GM12892 (cell line): Measurements from ENCODE around the gene EPHA4.

Experiments used
- DNase-seq: peaks from one replicate; pipeline ENCODE4 v3.0.0; 2011; ENCODE audit not compliant: insufficient read length
- FAIRE-seq: peaks from 2 replicates; lab custom pipeline; 2011; peaks lifted over from hg19 to GRCh38; lab: Jason Lieb, UNC
- POLR2A ChIP-seq: IDR thresholded peaks from 2 replicates; pipeline ENCODE4 v1.6.1; 2011; ENCODE audit warnings: low read depth, low read length, control low read depth
- POLR2AphosphoS5 ChIP-seq: IDR thresholded peaks from 2 replicates; pipeline ENCODE4 v1.6.1; 2011; ENCODE audit warnings: low read depth, low read length, control low read depth
- TAF1 ChIP-seq: IDR thresholded peaks from 2 replicates; pipeline ENCODE4 v1.6.1; 2011; ENCODE audit warnings: low read depth, mild to moderate bottlenecking, control low read depth, low read length, borderline replicate concordance

Gene EPHA4

GRCh38 chr2:221492636-221493035, 79.5 kb downstream of the EPHA4 start:
- FAIRE-seq, result no peak
- no peak for DNase-seq
- TF ChIP-seq POLR2A (no peak), TAF1 (no peak), POLR2AphosphoS5 (no peak)

- FAIRE-seq (no peak), DNase-seq (no peak)
- TF ChIP-seq POLR2A, result no peak
Observed at GRCh38 chr2:221490506-221491060, 81.5 kb downstream of the EPHA4 start.

GRCh38 chr2:221488136-221488807, 83.8 kb downstream of the EPHA4 start:
- FAIRE-seq (no peak), DNase-seq (no peak)
- TF ChIP-seq TAF1 (no peak), POLR2AphosphoS5 (no peak), POLR2A (no peak)

- DNase-seq (no peak), FAIRE-seq (no peak)
- TF ChIP-seq TAF1, result no peak
- TF ChIP-seq POLR2AphosphoS5, result no peak
- TF ChIP-seq POLR2A, result no peak
Observed at GRCh38 chr2:221486106-221486505, 86.0 kb downstream of the EPHA4 start.

- DNase-seq, result no peak
- no peak for FAIRE-seq
- TF ChIP-seq TAF1 (no peak), POLR2AphosphoS5 (no peak), POLR2A (no peak)
Observed at GRCh38 chr2:221485503-221485870, 86.6 kb downstream of the EPHA4 start.

GRCh38 chr2:221484761-221485502, 87.2 kb downstream of the EPHA4 start:
- FAIRE-seq (no peak), DNase-seq (no peak)
- TF ChIP-seq POLR2A (no peak), TAF1 (no peak), POLR2AphosphoS5 (no peak)

GRCh38 chr2:221482666-221483455, 89.2 kb downstream of the EPHA4 start:
- DNase-seq (no peak), FAIRE-seq (no peak)
- no peak for TF ChIP-seq POLR2A
- no peak for TF ChIP-seq TAF1
- no peak for TF ChIP-seq POLR2AphosphoS5

- TF ChIP-seq POLR2A (no peak), TAF1 (no peak), POLR2AphosphoS5 (no peak)
- FAIRE-seq (no peak), DNase-seq (no peak)
Observed at GRCh38 chr2:221480821-221481220, 91.3 kb downstream of the EPHA4 start.

- no peak for TF ChIP-seq TAF1
- TF ChIP-seq POLR2AphosphoS5, result no peak
- DNase-seq (no peak), FAIRE-seq (no peak)
Observed at GRCh38 chr2:221480163-221480562, 91.9 kb downstream of the EPHA4 start.

GRCh38 chr2:221478485-221478863, 93.6 kb downstream of the EPHA4 start:
- DNase-seq (no peak), FAIRE-seq (no peak)
- TF ChIP-seq POLR2AphosphoS5, result no peak
- no peak for TF ChIP-seq TAF1
- no peak for TF ChIP-seq POLR2A

GRCh38 chr2:221477714-221478484, 94.2 kb downstream of the EPHA4 start:
- no peak for DNase-seq
- TF ChIP-seq POLR2A, result no peak
- TF ChIP-seq TAF1, result no peak
- no peak for TF ChIP-seq POLR2AphosphoS5
- FAIRE-seq, result no peak
